ENCODE results near the gene SULT4A1. TPM values are rescaled to one million over a fixed set of nuclear protein-coding genes. Genes with fewer than 3 reads are reported as not detected.

Gene SULT4A1
- total and polyA plus RNA-seq, 2 experiments from 2014 or later, result 4.7 to 5.2 TPM

- H3K4me1 Mint-ChIP-seq, result no peaks in the 10 kb centered on the region
- Histone ChIP-seq H3K27me3 (ENCODE audit: insufficient read depth) (no peaks in the 10 kb centered on the region), H3K4me2 (no peak overlapping the region), H3K36me3 (ENCODE audit: insufficient read depth) (no peaks in the 10 kb centered on the region), H3K9me2 (ENCODE audit: insufficient read depth) (no peaks in the 10 kb centered on the region), H2AFZ (no peak overlapping the region), H3K4me3 (no peak overlapping the region), H3F3A (replicated peaks; ENCODE audit: low read depth) (no peaks in the 10 kb centered on the region), H3K4me1 (ENCODE audit: insufficient read depth) (no peaks in the 10 kb centered on the region), H3K27ac (ENCODE audit: low read depth) (no peak overlapping the region), H3K79me2 (replicated peaks; ENCODE audit: insufficient read depth) (no peaks in the 10 kb centered on the region), H4K20me1 (replicated peaks; ENCODE audit: insufficient read depth) (no peaks in the 10 kb centered on the region)
- no peaks in the 10 kb centered on the region; the same call in 2 of the 3 replicates for H3K36me3 Mint-ChIP-seq (ENCODE audit: low read depth)
- DNase-seq (ENCODE audit: low spot score), result no peak
- no peak overlapping the region for H3K27ac Mint-ChIP-seq
- TF ChIP-seq JUNB (IDR thresholded peaks at IDR 0.05; ENCODE audit: unreplicated experiment), result no peak
- TF ChIP-seq ZNF331 (CRISPR knock-in tag; IDR thresholded peaks at IDR 0.05; ENCODE audit: low read depth), result no peak
- TF ChIP-seq ETS1 (IDR thresholded peaks at IDR 0.05), result no peak
- H3K4me3 Mint-ChIP-seq, result no peak overlapping the region; the same call in 2 of the 3 replicates
- peaks cover 10% of the 10 kb centered on the region; the same call in 2 of the 3 replicates for H3K9me3 Mint-ChIP-seq
- no peak for ATAC-seq
- H3K27me3 Mint-ChIP-seq (ENCODE audit: insufficient read depth, low read depth, poor library complexity), result peaks cover 10% of the 10 kb centered on the region
These were observed 39.8 kb upstream of the SULT4A1 start for GRCh38 chr22:43901976-43902643.

GRCh38 chr22:43900206-43900605 is 37.9 kb upstream of the SULT4A1 start:
- no peak overlapping the region for H3K4me3 Mint-ChIP-seq
- H2AFZ ChIP-seq, result no peak overlapping the region
- no peak overlapping the region for H3K27ac Mint-ChIP-seq
- no peaks in the 10 kb centered on the region for H3F3A ChIP-seq (replicated peaks; ENCODE audit: low read depth)
- H3K4me2 ChIP-seq, result no peak overlapping the region
- peaks cover 12% of the 10 kb centered on the region for H3K27me3 Mint-ChIP-seq (ENCODE audit: insufficient read depth, low read depth, poor library complexity)
- no peaks in the 10 kb centered on the region for H3K79me2 ChIP-seq (replicated peaks; ENCODE audit: insufficient read depth)
- no peaks in the 10 kb centered on the region for H3K36me3 ChIP-seq (ENCODE audit: insufficient read depth)
- H3K9me3 Mint-ChIP-seq, result peaks cover 10% of the 10 kb centered on the region; the same call in 2 of the 3 replicates
- H3K4me1 ChIP-seq (ENCODE audit: insufficient read depth), result no peaks in the 10 kb centered on the region
- no peaks in the 10 kb centered on the region for H3K27me3 ChIP-seq (ENCODE audit: insufficient read depth)
- H4K20me1 ChIP-seq (replicated peaks; ENCODE audit: insufficient read depth), result no peaks in the 10 kb centered on the region
- ATAC-seq (no peak), DNase-seq (ENCODE audit: low spot score) (no peak)
- H3K36me3 Mint-ChIP-seq (ENCODE audit: low read depth), result no peaks in the 10 kb centered on the region; the same call in 2 of the 3 replicates
- H3K4me3 ChIP-seq, result no peak overlapping the region
- H3K9me2 ChIP-seq (ENCODE audit: insufficient read depth), result no peaks in the 10 kb centered on the region
- H3K4me1 Mint-ChIP-seq, result no peaks in the 10 kb centered on the region; the same call in 2 of the 3 replicates
- no peak overlapping the region for H3K27ac ChIP-seq (ENCODE audit: low read depth)
- TF ChIP-seq NANOG (IDR thresholded peaks at IDR 0.05; ENCODE audit: borderline replicate concordance), result no peak
- no peak for TF ChIP-seq ZNF331 (CRISPR knock-in tag; IDR thresholded peaks at IDR 0.05; ENCODE audit: low read depth)
- TF ChIP-seq REST (IDR thresholded peaks at IDR 0.05; ENCODE audit: unreplicated experiment), result no peak
- no peak for TF ChIP-seq EZH2phosphoT487 (IDR thresholded peaks at IDR 0.05; ENCODE audit: unreplicated experiment)
- TF ChIP-seq EZH2 (IDR thresholded peaks at IDR 0.05; ENCODE audit: low read depth, unreplicated experiment), result no peak
- no peak for TF ChIP-seq ETS1 (IDR thresholded peaks at IDR 0.05)
- TF ChIP-seq POLR2AphosphoS5 (IDR thresholded peaks at IDR 0.05; ENCODE audit: low read depth), result no peak
- TF ChIP-seq ZNF114 (CRISPR knock-in tag; IDR thresholded peaks at IDR 0.05), result no peak
- no peak for TF ChIP-seq CREB1 (CRISPR knock-in tag; IDR thresholded peaks at IDR 0.05; ENCODE audit: low read depth)
- no peak for TF ChIP-seq STAT1 (IDR thresholded peaks at IDR 0.05; ENCODE audit: unreplicated experiment)
- TF ChIP-seq CTCF (conservative IDR thresholded peaks at IDR 0.05; ENCODE audit: low read depth in 2 of 2), result no peak

All from GM23338 (cell line).